ENCODE results near the gene PARG.
"Not testable (repeated sequence)": the region's sequence is repeated elsewhere in the genome, so short reads cannot be mapped to it uniquely, and the experiment has no call there.

DNA sequence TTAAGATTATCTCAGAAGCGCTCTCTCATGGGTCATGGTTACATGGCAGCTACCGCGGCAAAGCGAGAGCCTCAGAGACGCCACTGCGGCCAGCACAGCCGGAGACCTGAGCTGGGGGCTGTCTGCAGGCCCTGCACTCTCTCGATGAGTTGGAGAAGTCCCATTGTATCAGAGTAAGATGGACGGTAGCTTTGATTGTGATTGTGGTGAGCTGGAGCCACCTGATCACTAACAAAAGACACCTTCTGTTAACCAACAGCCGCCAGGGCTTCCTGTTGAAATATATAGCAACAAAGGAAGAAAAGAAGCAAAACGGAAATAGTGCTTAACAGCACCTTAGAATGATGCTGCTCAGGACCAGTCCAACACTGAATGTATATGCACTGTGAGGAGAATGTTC lies 170.8 kb downstream of the PARG start:
- TF ChIP-seq, protein P1, sequence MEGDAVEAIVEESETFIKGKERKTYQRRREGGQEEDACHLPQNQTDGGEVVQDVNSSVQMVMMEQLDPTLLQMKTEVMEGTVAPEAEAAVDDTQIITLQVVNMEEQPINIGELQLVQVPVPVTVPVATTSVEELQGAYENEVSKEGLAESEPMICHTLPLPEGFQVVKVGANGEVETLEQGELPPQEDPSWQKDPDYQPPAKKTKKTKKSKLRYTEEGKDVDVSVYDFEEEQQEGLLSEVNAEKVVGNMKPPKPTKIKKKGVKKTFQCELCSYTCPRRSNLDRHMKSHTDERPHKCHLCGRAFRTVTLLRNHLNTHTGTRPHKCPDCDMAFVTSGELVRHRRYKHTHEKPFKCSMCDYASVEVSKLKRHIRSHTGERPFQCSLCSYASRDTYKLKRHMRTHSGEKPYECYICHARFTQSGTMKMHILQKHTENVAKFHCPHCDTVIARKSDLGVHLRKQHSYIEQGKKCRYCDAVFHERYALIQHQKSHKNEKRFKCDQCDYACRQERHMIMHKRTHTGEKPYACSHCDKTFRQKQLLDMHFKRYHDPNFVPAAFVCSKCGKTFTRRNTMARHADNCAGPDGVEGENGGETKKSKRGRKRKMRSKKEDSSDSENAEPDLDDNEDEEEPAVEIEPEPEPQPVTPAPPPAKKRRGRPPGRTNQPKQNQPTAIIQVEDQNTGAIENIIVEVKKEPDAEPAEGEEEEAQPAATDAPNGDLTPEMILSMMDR (IDR thresholded peaks at IDR 0.05; ENCODE audit: extremely low read depth in 1 of 2, insufficient read depth in 1 of 2, low read depth in 1 of 2, low read length in 2 of 2) = not testable (repeated sequence)
- not testable (repeated sequence) for TF ChIP-seq POLR2A (IDR thresholded peaks at IDR 0.05; ENCODE audit: low read depth, low read length); JUN (IDR thresholded peaks at IDR 0.05; ENCODE audit: borderline replicate concordance, insufficient read depth, insufficient read length, low read depth); POLR2AphosphoS5 (IDR thresholded peaks at IDR 0.05; ENCODE audit: insufficient read depth, low read depth, low read length)
- TF ChIP-seq, protein P2, sequence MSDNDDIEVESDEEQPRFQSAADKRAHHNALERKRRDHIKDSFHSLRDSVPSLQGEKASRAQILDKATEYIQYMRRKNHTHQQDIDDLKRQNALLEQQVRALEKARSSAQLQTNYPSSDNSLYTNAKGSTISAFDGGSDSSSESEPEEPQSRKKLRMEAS (IDR thresholded peaks at IDR 0.05; ENCODE audit: insufficient read depth, insufficient read length) = not testable (repeated sequence)

All from endothelial cell of umbilical vein (primary cell).